SK-N-MC (cell line): ENCODE measurements around the gene JUP.

ENCODE experiments used
- EZH2 ChIP-seq: fragments of 200-600 bp; sonication (generic); IDR thresholded peaks from one replicate; pipeline ENCODE4 v1.6.1; 2017; ENCODE audit warnings: antibody characterized with exemption
- FOXP2 ChIP-seq: optimal IDR thresholded peaks from 2 replicates; pipeline ENCODE3; 2011; ENCODE audit warnings: mild to moderate bottlenecking, moderate library complexity; ENCODE audit not compliant: insufficient read depth; ENCODE audit errors: extremely low read length, control extremely low read depth
- POLR2AphosphoS5 ChIP-seq: IDR thresholded peaks from 2 replicates; pipeline ENCODE4 v1.6.1; 2012; ENCODE audit warnings: mild to moderate bottlenecking, low read depth, low read length, borderline replicate concordance

GRCh38 chr17:41782142-41782541 lies 4.4 kb downstream of the JUP start:
- TF ChIP-seq POLR2AphosphoS5 = no peak
- no peak for TF ChIP-seq FOXP2
- TF ChIP-seq EZH2 = no peak
